HG03103 (cell line): ENCODE results near the gene ITIH2.
A peak's percentile ranks its signal among the peaks of the same experiment; 100 is the strongest.
"Not testable (repeated sequence)": the region's sequence is repeated elsewhere in the genome, so short reads cannot be mapped to it uniquely, and the experiment has no call there.

ENCODE experiments used
- ATAC-seq: cut with Tn5 transposase; IDR thresholded peaks from one replicate; pipeline ENCODE4 v1.9.1; 2021; ENCODE audit warnings: low read depth; ENCODE audit not compliant: unreplicated experiment

ITIH2 gene

GRCh38 chr10:7703140-7703539 lies at the start of gene ITIH2:
TSS of gene ITIH2 (plus strand) at chr10:7703316. CDS start at chr10:7703435, 119 bp downstream.
- no peak for ATAC-seq

- ATAC-seq: not testable (repeated sequence)
These were observed 46.0 kb upstream of the ITIH2 start for GRCh38 chr10:7657079-7657478.

GRCh38 chr10:7657552-7657951 lies 45.6 kb upstream of the ITIH2 start:
- ATAC-seq: no peak

GRCh38 chr10:7659560-7659959 lies 43.6 kb upstream of the ITIH2 start:
- ATAC-seq: no peak

- no peak for ATAC-seq
These were observed 40.6 kb upstream of the ITIH2 start for GRCh38 chr10:7662522-7662921.

GRCh38 chr10:7664707-7665106 lies 38.4 kb upstream of the ITIH2 start:
- ATAC-seq: no peak

- no peak for ATAC-seq
These were observed 37.3 kb upstream of the ITIH2 start for GRCh38 chr10:7665767-7666166.

GRCh38 chr10:7666253-7667023 lies 36.7 kb upstream of the ITIH2 start, which contains the start of gene ITIH5:
TSS of gene ITIH5 (minus strand) at chr10:7666966. CDS start at chr10:7666892, 74 bp downstream.
- ATAC-seq: no peak

- ATAC-seq: no peak
These were observed 35.6 kb upstream of the ITIH2 start for GRCh38 chr10:7667262-7668141.

- no peak for ATAC-seq
These were observed 33.0 kb upstream of the ITIH2 start for GRCh38 chr10:7670157-7670556.

GRCh38 chr10:7672341-7673134 lies 30.6 kb upstream of the ITIH2 start:
- no peak for ATAC-seq

- no peak for ATAC-seq
These were observed 23.9 kb upstream of the ITIH2 start for GRCh38 chr10:7679256-7679655.

- ATAC-seq: not testable (repeated sequence)
These were observed 23.0 kb upstream of the ITIH2 start for GRCh38 chr10:7680078-7680477.

- ATAC-seq: no peak
These were observed 16.6 kb upstream of the ITIH2 start for GRCh38 chr10:7686351-7687171.

- ATAC-seq: peak; percentile 94
These were observed 15.7 kb upstream of the ITIH2 start for GRCh38 chr10:7687228-7687907.

- ATAC-seq: no peak
These were observed 13.5 kb upstream of the ITIH2 start for GRCh38 chr10:7689591-7689990.

- ATAC-seq: not testable (repeated sequence)
These were observed 12.1 kb upstream of the ITIH2 start for GRCh38 chr10:7690885-7691597.

- ATAC-seq: not testable (repeated sequence)
These were observed 10.7 kb upstream of the ITIH2 start for GRCh38 chr10:7692368-7692767.

GRCh38 chr10:7693194-7693593 lies 9.9 kb upstream of the ITIH2 start:
- ATAC-seq: not testable (repeated sequence)
